K562 (cell line): ENCODE measurements around the gene APOL2. TPM values are rescaled to one million over a fixed set of nuclear protein-coding genes. Genes with fewer than 3 reads are reported as not detected.

ENCODE experiments used
- ARID3A ChIP-seq: IDR thresholded peaks from 2 replicates; pipeline ENCODE4 v1.6.1; 2012; ENCODE audit warnings: low read depth, low read length, improper control_type of control experiment, borderline replicate concordance
- ATF6 ChIP-seq: sonication (generic); formaldehyde crosslinking; IDR thresholded peaks from 2 replicates; pipeline ENCODE4 v1.4.0; 2020; ENCODE audit warnings: mild to moderate bottlenecking, missing genetic modification reagents
- C11orf30 ChIP-seq: fragments of 450-650 bp; IDR thresholded peaks from 2 replicates; pipeline ENCODE4 v1.6.1; 2016; ENCODE audit warnings: low read depth, mild to moderate bottlenecking
- CBFA2T3 ChIP-seq: fragments of 450-650 bp; IDR thresholded peaks from 2 replicates; pipeline ENCODE4 v1.6.1; 2017
- CTBP1 ChIP-seq: fragments of 450-650 bp; IDR thresholded peaks from 2 replicates; pipeline ENCODE4 v1.6.1; 2016; ENCODE audit warnings: borderline replicate concordance
- EGR1 ChIP-seq: fragments of 450-650 bp; conservative IDR thresholded peaks from 2 replicates; pipeline ENCODE4 v1.6.1; 2017; ENCODE audit warnings: mild to moderate bottlenecking
- FOXO4 ChIP-seq: fragments of 450-650 bp; formaldehyde crosslinking; IDR thresholded peaks from 2 replicates; pipeline ENCODE4 v1.4.0; 2020; ENCODE audit warnings: mild to moderate bottlenecking, moderate library complexity
- HINFP ChIP-seq: fragments of 450-650 bp; conservative IDR thresholded peaks from 2 replicates; pipeline ENCODE4 v1.6.1; 2016; ENCODE audit warnings: missing genetic modification characterization, low read depth, mild to moderate bottlenecking, control low read depth, missing compliant biosample characterization
- ID3 ChIP-seq, 2 experiments: fragments of 250-450 bp in 1 of 2; fragments of 450-650 bp in 1 of 2; sonication (Bioruptor Pico) in 1 of 2; IDR thresholded peaks; 2 replicates each; pipeline versions ENCODE4 v1.6.1 to v1.8.0; 2016 to 2021; ENCODE audit warnings: mild to moderate bottlenecking in 2 of 2, moderate library complexity in 2 of 2, missing compliant biosample characterization in 1 of 2, missing genetic modification characterization in 1 of 2
- KDM1A ChIP-seq, 2 experiments: fragments of 450-650 bp; IDR thresholded peaks; 2 replicates each; pipeline ENCODE4 v1.6.1; 2016; ENCODE audit warnings: mild to moderate bottlenecking in 2 of 2
- LEF1 ChIP-seq: fragments of 450-650 bp; IDR thresholded peaks from 2 replicates; pipeline ENCODE4 v1.6.1; 2016; ENCODE audit warnings: mild to moderate bottlenecking
- MTA3 ChIP-seq: fragments of 450-650 bp; formaldehyde crosslinking; IDR thresholded peaks from 2 replicates; pipeline ENCODE4 v1.6.1; 2017; ENCODE audit warnings: mild to moderate bottlenecking, borderline replicate concordance
- PHB ChIP-seq: fragments of 250-450 bp; sonication (Bioruptor Pico); IDR thresholded peaks from 2 replicates; pipeline ENCODE4 v1.5.0; 2021
- SMAD4 ChIP-seq: fragments of 250-450 bp; sonication (Bioruptor Pico); conservative IDR thresholded peaks from 2 replicates; pipeline ENCODE4 v1.8.0; 2021; ENCODE audit warnings: inconsistent platforms, mild to moderate bottlenecking, moderate library complexity
- USF1 ChIP-seq: sonication (generic); formaldehyde crosslinking; IDR thresholded peaks from 2 replicates; pipeline ENCODE4 v1.9.0; 2022; ENCODE audit warnings: mild to moderate bottlenecking, missing genetic modification reagents
- ZBTB17 ChIP-seq: fragments of 450-650 bp; formaldehyde crosslinking; IDR thresholded peaks from 2 replicates; pipeline ENCODE4 v1.4.0; 2020; ENCODE audit warnings: mild to moderate bottlenecking
- ZBTB5 ChIP-seq: fragments of 450-650 bp; IDR thresholded peaks from 2 replicates; pipeline ENCODE4 v1.6.1; 2017; ENCODE audit warnings: antibody characterized with exemption
- polyA plus RNA-seq, 8 experiments: library from polyadenylated mRNA; depleted of rRNA in 4 of 8; stranded (reverse) in 5 of 8; unstranded in 3 of 8; fragments of >200 nt; fragmentation: Nextera tagmentation in 2 of 8; fragmentation: Illumina TruSeq in 1 of 8; extraction: Ambion mirVana in 2 of 8; extraction: Trizol in 1 of 8; gene quantifications; 2 replicates each; pipeline versions ENCODE4 v1.2.1 to v1.2.3, GENCODE V29; 2011 to 2014; ENCODE audit warnings: inconsistent platforms in 1 of 8, missing spikeins in 1 of 8
- total RNA-seq, 7 experiments: library from RNA; depleted of rRNA in 6 of 7; stranded (reverse); fragments of >200 nt in 6 of 7; fragmentation: Illumina TruSeq in 2 of 7; extraction: Trizol in 2 of 7; gene quantifications; 2 replicates each; pipeline versions ENCODE4 v1.2.1 to v1.2.3, GENCODE V29; 2011 to 2021; ENCODE audit warnings: low replicate concordance in 1 of 7

Gene APOL2
- total and polyA plus RNA-seq, 9 of the 15 experiments (the other 6 are each of a cell fraction or from before 2014, with no cell fraction given), result 2.7 to 10.6 (median 8.9) TPM

- TF ChIP-seq ARID3A (no peak), EGR1 (peak; percentile 42; the same call in 1 of the 2 replicates), USF1 (CRISPR knock-in tag) (no peak), C11orf30 (peak; percentile 70), SMAD4 (CRISPR knock-in tag) (peak; percentile 94), ID3 (CRISPR knock-in tag; IDR thresholded peaks at IDR 0.05) (no peak), ID3 (tag; IDR thresholded peaks at IDR 0.05) (0 out of 2 replicates have a peak, but pooled peaks have one; percentile 26), PHB (CRISPR knock-in tag) (no peak), KDM1A (IDR thresholded peaks at IDR 0.05) (peak; percentile 52 to 62), ZBTB5 (peak; percentile 98), CTBP1 (peak; percentile 65; the same call in 1 of the 2 replicates), MTA3 (peak; percentile 51; the same call in 1 of the 2 replicates), ZBTB17 (CRISPR knock-in tag) (no peak), CBFA2T3 (peak; percentile 48), ATF6 (no peak), FOXO4 (no peak), HINFP (tag) (no peak), LEF1 (no peak)
These were observed 37.6 kb downstream of the APOL2 start, which contains the start of gene APOL4 (continued) for GRCh38 chr22:36201630-36202319.
